GM18526 (cell line): Measurements from ENCODE around the gene RPIA.

ENCODE experiments used
- POLR2A ChIP-seq: IDR thresholded peaks from 3 replicates; pipeline ENCODE4 v1.6.1; 2011; ENCODE audit not compliant: insufficient read length; ENCODE audit errors: extremely low read depth

RPIA gene

GRCh38 chr2:88747990-88748389, 56.5 kb downstream of the RPIA start:
- TF ChIP-seq POLR2A: no peak

- TF ChIP-seq POLR2A: no peak
Measured at GRCh38 chr2:88751768-88752167, 60.3 kb downstream of the RPIA start.

- TF ChIP-seq POLR2A: no peak
Measured at GRCh38 chr2:88753833-88754584, 62.5 kb downstream of the RPIA start.

DNA sequence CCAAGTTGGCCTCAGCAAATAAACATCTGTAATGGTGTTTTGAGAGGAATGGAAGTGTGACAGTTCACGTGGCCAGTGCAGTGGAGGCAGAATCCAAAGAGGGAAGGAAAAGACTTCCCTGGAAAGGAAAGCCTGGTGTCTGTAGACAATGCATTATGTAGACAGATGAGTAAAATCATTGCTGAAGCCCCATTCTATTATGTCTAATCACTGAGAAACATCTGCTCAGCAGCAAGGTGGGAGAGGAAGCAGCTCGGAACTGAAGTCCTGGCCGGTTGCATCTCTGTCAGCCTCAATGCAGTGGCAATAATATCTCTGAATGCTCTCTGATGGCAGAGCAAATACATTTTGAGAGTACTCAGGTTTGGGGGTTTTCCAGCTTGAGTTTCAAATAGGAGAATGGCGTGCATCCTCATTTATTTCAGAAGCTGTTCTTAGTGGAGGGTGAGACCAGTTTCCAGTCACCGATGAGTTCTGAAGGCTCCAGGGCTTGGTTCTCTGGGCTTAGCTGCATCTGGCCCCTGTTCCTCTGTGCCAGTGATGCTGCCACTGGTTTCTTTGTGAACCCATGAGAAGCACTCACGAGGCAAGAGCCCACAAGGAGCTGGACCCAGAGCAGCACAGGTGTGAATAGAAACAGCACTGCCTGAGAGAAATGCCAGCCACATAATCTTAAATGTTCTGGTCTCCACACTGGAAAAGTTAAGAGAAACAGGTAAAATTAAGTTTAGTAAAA, 63.3 kb downstream of the RPIA start:
- TF ChIP-seq POLR2A: no peak

GRCh38 chr2:88755836-88756235, 64.4 kb downstream of the RPIA start:
- no peak for TF ChIP-seq POLR2A

- no peak for TF ChIP-seq POLR2A
Measured at GRCh38 chr2:88757025-88757424, 65.6 kb downstream of the RPIA start.

DNA sequence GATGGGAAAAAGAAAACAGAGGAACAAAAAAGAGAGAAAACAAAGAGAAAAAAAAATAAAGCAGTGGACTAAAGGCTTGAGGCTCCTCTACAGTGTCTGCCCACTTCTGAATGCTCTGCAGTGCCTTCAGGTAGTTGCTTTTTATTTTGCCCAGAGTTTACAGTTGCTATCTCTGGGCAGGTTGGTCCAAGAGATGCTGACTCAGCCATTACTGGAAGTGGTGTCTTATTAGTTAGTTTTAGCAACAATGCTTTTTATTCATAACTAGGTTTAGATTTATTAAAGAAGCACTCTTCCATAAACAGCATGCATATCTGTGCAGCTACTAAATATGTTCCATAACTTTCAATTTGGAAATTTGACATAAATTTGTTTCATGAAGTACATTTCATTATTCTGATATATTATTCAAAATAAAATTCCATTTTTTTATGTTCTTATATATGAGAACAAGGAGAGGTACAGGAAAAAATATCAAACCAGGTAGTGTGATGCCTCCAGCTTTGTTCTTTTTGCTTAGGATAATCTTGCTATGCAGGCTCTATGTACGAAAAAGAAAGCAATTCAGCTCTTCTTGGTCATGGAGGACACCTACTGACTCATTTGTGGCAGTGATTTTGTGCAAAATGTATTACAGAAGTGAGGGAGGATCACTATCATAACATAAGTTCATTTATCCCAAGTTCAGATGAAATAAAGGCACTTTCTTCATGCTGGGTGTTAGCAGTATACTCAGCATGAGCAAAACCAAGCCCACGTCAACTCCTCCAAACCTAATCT, 69.5 kb downstream of the RPIA start:
- TF ChIP-seq POLR2A: no peak

DNA sequence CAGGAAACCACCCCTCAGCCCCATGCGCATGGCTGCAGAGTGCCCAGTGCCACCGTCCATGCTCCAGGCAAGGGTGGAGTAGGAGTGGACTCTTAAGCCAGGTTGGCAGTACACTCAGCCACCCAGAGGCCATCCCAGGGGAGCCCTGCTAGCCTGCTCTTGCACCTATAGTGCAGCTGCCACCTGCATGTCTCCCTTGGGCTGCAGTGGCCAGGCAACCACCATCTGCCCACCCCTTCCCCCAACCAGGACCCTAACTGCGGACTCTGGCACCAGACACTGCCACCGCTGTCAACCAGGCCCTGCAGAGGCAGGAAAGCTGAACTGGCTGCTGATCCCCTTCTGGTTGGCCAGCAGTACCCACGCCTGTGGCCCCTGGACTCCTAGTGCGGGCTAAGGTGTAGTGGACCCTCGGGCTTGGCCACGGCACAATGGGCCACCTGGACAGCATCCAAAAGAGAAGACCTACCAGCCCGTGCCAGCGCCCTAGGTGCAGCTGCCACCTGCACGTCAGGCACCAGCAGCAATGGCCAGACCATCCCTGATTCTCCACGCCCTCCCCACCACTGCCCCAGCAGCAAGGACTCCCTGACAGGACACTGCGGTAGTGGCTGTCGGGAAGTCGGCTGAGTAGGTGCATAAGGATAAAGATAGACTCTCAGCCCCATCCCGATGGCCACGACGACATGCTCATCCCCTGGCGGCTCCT, 72.8 kb downstream of the RPIA start:
- TF ChIP-seq POLR2A: no peak

GRCh38 chr2:88764850-88765153, 73.3 kb downstream of the RPIA start:
- TF ChIP-seq POLR2A: no peak

DNA sequence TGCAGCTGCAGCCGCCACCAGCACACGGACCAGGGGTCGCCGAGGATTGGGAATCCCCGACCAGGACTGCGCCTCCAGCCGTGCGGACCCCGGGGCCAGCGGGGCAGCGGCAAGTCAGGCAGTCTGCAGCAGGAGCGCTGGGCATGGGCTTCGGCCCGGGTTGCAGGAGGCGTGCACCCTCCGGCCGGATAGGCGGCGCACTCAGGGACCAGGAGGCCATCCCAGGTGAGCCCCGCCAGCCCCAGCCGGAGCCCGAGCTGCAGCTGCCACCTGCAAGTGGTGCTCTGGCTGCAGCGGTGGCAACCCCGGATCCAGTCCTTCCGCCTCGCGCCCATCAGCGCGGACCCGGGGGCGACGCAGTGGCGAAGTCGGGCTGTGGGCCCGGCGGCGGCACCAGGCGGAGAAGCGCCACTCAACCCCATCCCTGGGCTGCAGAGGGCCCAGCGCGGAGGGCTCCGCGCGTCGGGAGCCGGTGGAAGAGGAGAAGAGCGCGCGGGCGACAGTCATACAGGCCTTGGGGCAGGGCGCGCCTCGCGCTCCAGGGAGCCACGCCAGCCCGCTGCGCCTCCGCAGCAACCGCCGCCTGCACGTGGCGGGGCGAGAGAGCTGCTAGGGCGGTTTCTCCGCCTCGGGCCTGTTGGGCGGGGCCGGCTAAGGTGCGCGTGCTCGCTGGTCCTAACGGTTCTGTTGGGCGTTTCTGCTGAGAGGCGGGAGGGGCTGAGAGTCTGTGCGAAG, 73.8 kb downstream of the RPIA start:
- TF ChIP-seq POLR2A: no peak

GRCh38 chr2:88770016-88770415, 78.5 kb downstream of the RPIA start:
- no peak for TF ChIP-seq POLR2A
